Skeletal muscle satellite cell (primary cell): ENCODE measurements around the gene ROPN1L. TPM values are rescaled to one million over a fixed set of nuclear protein-coding genes. Genes with fewer than 3 reads are reported as not detected.
"Not testable (repeated sequence)": the region's sequence is repeated elsewhere in the genome, so short reads cannot be mapped to it uniquely, and the experiment has no call there.

Experiments
- H3K27me3 ChIP-seq: 2 replicates; pipeline ENCODE4 v1.7.0; 2013; ENCODE audit warnings: low read length; ENCODE audit not compliant: control insufficient read depth, insufficient read depth
- H3K36me3 ChIP-seq: 2 replicates; pipeline ENCODE4 v1.7.0; 2013; ENCODE audit warnings: mild to moderate bottlenecking, control low read depth, low read length; ENCODE audit not compliant: insufficient read depth
- H3K4me1 ChIP-seq: 2 replicates; pipeline ENCODE4 v1.7.0; 2013; ENCODE audit warnings: low read length; ENCODE audit not compliant: control insufficient read depth, insufficient read depth
- H3K4me2 ChIP-seq: 2 replicates; pipeline ENCODE4 v1.7.0; 2013; ENCODE audit warnings: mild to moderate bottlenecking, low read length
- H3K4me3 ChIP-seq: 2 replicates; pipeline ENCODE4 v1.7.0; 2013; ENCODE audit warnings: low read length
- H3K9ac ChIP-seq: 2 replicates; pipeline ENCODE4 v1.7.0; 2013; ENCODE audit warnings: mild to moderate bottlenecking, low read depth, low read length, moderate library complexity
- H3K9me3 ChIP-seq: replicated peaks from 2 replicates; pipeline ENCODE4 v1.7.0; 2013; ENCODE audit warnings: mild to moderate bottlenecking, control low read depth, low read length
- small RNA-seq: library from RNA; depleted of rRNA; stranded (forward); fragments of <200 nt; gene quantifications from one replicate; pipeline ENCODE3, GENCODE V24; 2012

The ROPN1L gene

GRCh38 chr5:10507575-10508096 is 66.0 kb downstream of the ROPN1L start:
- no peak overlapping the region for H3K4me3 ChIP-seq
- H3K9me3 ChIP-seq, result no peaks in the 10 kb centered on the region
- no peak overlapping the region for H3K9ac ChIP-seq
- H3K27me3 ChIP-seq, result peaks cover 3% of the 10 kb centered on the region
- H3K36me3 ChIP-seq, result no peaks in the 10 kb centered on the region
- no peak overlapping the region for H3K4me2 ChIP-seq
- H3K4me1 ChIP-seq, result no peaks in the 10 kb centered on the region

DNA sequence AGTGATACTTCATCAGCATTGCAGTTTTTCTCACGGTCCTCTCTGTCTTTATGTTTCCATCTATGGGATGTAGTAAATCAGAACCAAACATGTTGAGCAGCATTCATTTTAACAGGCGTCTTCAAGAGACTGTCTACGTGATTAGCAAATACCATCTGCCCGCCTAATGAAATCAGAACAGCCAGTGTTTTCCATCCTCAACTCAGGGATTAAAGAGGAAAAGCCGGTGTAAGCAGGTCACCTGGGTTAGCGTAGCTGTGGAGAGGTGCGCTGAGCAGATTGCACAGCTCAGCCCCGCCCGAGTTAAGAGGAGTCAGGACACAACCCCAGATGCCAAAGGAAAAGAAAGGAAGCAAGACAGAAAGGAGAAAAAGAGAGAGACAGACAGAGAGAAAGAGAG is 67.9 kb downstream of the ROPN1L start:
- peaks cover 3% of the 10 kb centered on the region for H3K27me3 ChIP-seq
- no peaks in the 10 kb centered on the region for H3K9me3 ChIP-seq
- no peak overlapping the region for H3K9ac ChIP-seq
- no peaks in the 10 kb centered on the region for H3K36me3 ChIP-seq
- no peak overlapping the region for H3K4me2 ChIP-seq
- H3K4me1 ChIP-seq, result peaks cover 5% of the 10 kb centered on the region
- no peak overlapping the region for H3K4me3 ChIP-seq

DNA sequence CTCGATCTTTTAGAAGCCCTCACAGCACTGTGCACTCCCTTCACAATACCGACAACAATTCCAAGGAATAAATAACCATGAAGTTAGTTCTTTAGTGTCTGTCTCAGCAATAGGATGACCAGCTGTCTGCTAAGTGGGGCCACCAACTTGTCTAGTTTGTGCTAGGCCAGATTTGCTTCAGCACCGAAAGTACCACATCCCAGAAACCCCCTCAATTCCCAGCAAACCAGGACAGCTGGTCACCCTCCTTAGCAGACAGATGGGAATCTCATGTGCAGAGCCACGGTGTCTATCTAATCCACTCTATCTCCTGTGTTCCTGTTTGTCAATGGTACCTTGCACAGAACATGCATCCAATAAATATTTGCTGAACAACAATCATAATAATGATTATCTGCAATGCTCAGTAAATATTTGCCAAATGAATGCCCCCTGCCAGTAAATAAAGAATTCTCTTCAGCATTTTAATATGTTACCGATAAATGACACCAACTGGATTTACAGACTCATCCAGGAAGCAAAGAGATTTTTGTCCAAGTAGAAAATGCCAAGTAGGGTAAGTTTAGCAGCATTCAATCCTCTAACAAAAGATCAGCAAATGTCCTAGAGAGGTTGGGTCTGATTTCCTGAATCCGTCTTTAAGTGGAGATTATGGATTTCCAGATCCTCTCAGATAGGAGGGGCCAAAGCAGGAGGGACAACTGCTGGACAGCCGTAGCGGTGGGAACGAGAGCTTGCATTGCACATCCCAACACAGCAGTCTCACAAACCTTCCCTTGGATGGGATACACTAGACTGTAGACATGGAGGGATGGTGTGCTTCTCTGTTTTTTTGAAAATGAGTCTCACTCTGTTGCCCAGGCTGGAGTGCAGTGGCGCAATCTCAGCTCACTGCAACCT is 70.3 kb downstream of the ROPN1L start:
- Histone ChIP-seq H3K4me3 (no peak overlapping the region), H3K36me3 (no peaks in the 10 kb centered on the region), H3K9ac (no peak overlapping the region), H3K4me1 (peaks cover 5% of the 10 kb centered on the region), H3K4me2 (no peak overlapping the region), H3K27me3 (peaks cover 3% of the 10 kb centered on the region), H3K9me3 (no peaks in the 10 kb centered on the region)

DNA sequence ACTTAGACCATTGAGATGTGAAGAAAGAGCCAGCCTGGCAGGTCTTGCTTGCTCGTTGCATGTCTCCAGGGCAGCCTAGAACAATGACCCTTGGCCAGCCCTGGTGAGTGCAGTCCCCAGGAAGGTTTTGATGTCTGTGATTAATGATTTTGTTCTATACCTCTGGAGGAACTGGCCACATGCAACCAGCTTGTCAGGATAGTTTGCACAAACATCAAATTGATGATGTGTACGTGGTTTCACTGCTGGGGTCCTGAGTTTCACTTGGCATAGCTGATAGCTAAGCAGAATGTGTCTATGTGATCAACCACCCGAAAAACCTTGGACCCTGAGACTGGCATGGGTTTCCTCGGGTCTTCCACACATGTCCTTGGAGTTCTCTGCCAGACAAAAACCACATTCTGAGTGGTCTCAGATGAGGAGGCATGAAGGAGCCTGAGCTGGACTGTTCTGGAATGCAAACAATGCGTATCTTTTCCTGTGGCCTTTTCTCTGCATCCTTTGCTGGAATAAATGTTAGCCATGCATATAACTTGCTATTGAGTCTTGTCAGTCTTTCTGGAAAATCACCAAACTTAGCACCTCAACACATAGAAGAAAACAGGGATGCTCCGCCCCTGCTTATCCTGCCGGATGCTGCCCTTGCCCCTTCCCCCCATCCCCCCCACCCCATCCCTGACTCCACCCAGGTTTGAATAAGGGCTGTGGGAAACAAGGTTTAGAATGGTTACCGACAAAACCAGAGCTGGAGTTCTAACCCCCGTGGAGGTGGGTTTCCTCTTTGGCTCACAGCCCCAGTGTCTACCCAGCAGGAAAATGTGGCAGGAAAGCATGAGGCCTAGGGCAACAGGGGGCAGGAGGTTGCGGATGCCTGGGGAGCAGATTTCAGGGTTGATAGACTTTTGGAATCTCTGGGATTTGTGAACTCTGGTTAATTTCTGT is 72.1 kb downstream of the ROPN1L start:
- Histone ChIP-seq H3K9ac (no peak overlapping the region), H3K9me3 (no peaks in the 10 kb centered on the region), H3K4me2 (no peak overlapping the region), H3K4me1 (peaks cover 5% of the 10 kb centered on the region), H3K4me3 (no peak overlapping the region), H3K27me3 (peaks cover 3% of the 10 kb centered on the region), H3K36me3 (no peaks in the 10 kb centered on the region)

DNA sequence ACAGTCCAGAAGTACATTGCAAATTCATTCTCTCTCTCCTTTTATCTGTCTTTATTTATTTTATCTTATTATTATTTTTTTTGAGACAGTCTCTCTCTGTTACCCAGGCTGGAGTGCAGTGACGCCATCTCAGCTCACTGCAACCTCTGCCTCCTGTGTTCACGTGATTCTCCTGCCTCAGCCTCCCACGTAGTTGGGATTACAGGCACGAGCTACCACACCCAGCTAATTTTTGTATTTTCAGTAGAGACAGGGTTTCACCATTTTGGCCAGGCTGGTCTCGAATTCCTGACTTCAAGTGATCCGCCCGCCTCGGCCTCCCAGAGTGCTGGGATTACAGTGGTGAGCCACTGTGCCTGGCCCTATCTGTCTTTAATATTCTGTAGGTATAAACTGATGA is 72.9 kb downstream of the ROPN1L start:
- not testable (repeated sequence) for H3K4me2 ChIP-seq, H3K27me3 ChIP-seq, H3K4me3 ChIP-seq, H3K4me1 ChIP-seq, H3K36me3 ChIP-seq, H3K9me3 ChIP-seq, H3K9ac ChIP-seq

Small RNAs within 50 kb of the gene (small RNA-seq; reads per million reads assigned to genes)
- not detected for gene MIR6131
